Measurements from ENCODE around the gene FRK.

The FRK gene

GRCh38 chr6:116035616-116036015 lies 25.1 kb downstream of the FRK start:
- DNase-seq (ENCODE audit: low spot score) = no peak

GRCh38 chr6:116034327-116034726 lies 26.4 kb downstream of the FRK start:
- DNase-seq (ENCODE audit: low spot score) = no peak

- no peak for DNase-seq (ENCODE audit: low spot score)
Measured at GRCh38 chr6:116033687-116034303, 26.9 kb downstream of the FRK start.

GRCh38 chr6:116030770-116031169 lies 29.9 kb downstream of the FRK start:
- DNase-seq (ENCODE audit: low spot score) = no peak

GRCh38 chr6:116029535-116029934 lies 31.2 kb downstream of the FRK start:
- no peak for DNase-seq (ENCODE audit: low spot score)

- DNase-seq (ENCODE audit: low spot score) = no peak
Measured at GRCh38 chr6:116028233-116028632, 32.5 kb downstream of the FRK start.

GRCh38 chr6:116027801-116028200 lies 32.9 kb downstream of the FRK start:
- no peak for DNase-seq (ENCODE audit: low spot score)

- DNase-seq (ENCODE audit: low spot score) = no peak
Measured at GRCh38 chr6:116025405-116025804, 35.3 kb downstream of the FRK start.

- DNase-seq (ENCODE audit: low spot score) = no peak
Measured at GRCh38 chr6:116022841-116023445, 37.7 kb downstream of the FRK start.

- DNase-seq (ENCODE audit: low spot score) = no peak
Measured at GRCh38 chr6:116020738-116021137, 40.0 kb downstream of the FRK start.

GRCh38 chr6:116019428-116019827 lies 41.3 kb downstream of the FRK start:
- DNase-seq (ENCODE audit: low spot score) = no peak

- no peak for DNase-seq (ENCODE audit: low spot score)
Measured at GRCh38 chr6:116018976-116019375, 41.7 kb downstream of the FRK start.

- no peak for DNase-seq (ENCODE audit: low spot score)
Measured at GRCh38 chr6:116017546-116018295, 43.0 kb downstream of the FRK start.

- DNase-seq (ENCODE audit: low spot score) = no peak
Measured at GRCh38 chr6:116016846-116017545, 43.7 kb downstream of the FRK start.

GRCh38 chr6:116015983-116016382 lies 44.7 kb downstream of the FRK start:
- no peak for DNase-seq (ENCODE audit: low spot score)

GRCh38 chr6:116015561-116015960 lies 45.1 kb downstream of the FRK start:
- no peak for DNase-seq (ENCODE audit: low spot score)

- no peak for DNase-seq (ENCODE audit: low spot score)
Measured at GRCh38 chr6:116012951-116013350, 47.7 kb downstream of the FRK start.

- no peak for DNase-seq (ENCODE audit: low spot score)
Measured at GRCh38 chr6:116012471-116012949, 48.2 kb downstream of the FRK start.

GRCh38 chr6:116011520-116011919 lies 49.2 kb downstream of the FRK start:
- no peak for DNase-seq (ENCODE audit: low spot score)

GRCh38 chr6:116010790-116011401 lies 49.8 kb downstream of the FRK start:
- peak; percentile 72 for DNase-seq (ENCODE audit: low spot score)

GRCh38 chr6:116010386-116010785 lies 50.3 kb downstream of the FRK start:
- DNase-seq (ENCODE audit: low spot score) = no peak

All from SK-N-DZ (cell line).